ENCODE measurements around the gene OR7C2. TPM values are rescaled to one million over a fixed set of nuclear protein-coding genes. Genes with fewer than 3 reads are reported as not detected.

Gene OR7C2
- not detected for total RNA-seq

GRCh38 chr19:14941189-14941588 is at the start of gene OR7C2:
Gene OR7C2 (plus strand): TSS chr19:14941489. CDS start chr19:14941489, 0 bp downstream.
- TF ChIP-seq CTCF (IDR thresholded peaks at IDR 0.05) = no peak
- no peak for TF ChIP-seq POLR2A (IDR thresholded peaks at IDR 0.05)
- DNase-seq = no peak
- Histone ChIP-seq H3K27ac (no peak within 1 kb of the TSS), H3K4me1 (no peaks in the 10 kb centered on the region), H3K36me3 (no peaks in the 10 kb centered on the region), H3K4me3 (no peak within 1 kb of the TSS), H3K27me3 (peaks cover 0 to 7% (median 0%) of the 10 kb centered on the region in 4 donors), H3K9me3 (no peaks in the 10 kb centered on the region)
- intact Hi-C loops (cut with DNase I) = no loop called here
- 87 to 97% methylated on average over 6 of the region's 6 CpGs for WGBS, 2 donors

GRCh38 chr19:14901675-14902260 is 39.5 kb upstream of the OR7C2 start:
- DNase-seq = no peak
- intact Hi-C loops (cut with DNase I) = no loop called here
- H3K27ac ChIP-seq = no peak overlapping the region
- H3K4me3 ChIP-seq = no peak overlapping the region
- no peaks in the 10 kb centered on the region for H3K9me3 ChIP-seq
- peaks cover 0 to 30% (median 0%) of the 10 kb centered on the region in 4 donors for H3K27me3 ChIP-seq
- WGBS, 2 donors = 12 to 38% methylated on average over 2 of the region's 2 CpGs
- no peaks in the 10 kb centered on the region for H3K4me1 ChIP-seq
- H3K36me3 ChIP-seq = no peaks in the 10 kb centered on the region
- TF ChIP-seq CTCF (IDR thresholded peaks at IDR 0.05) (no peak), POLR2A (IDR thresholded peaks at IDR 0.05) (no peak)

- intact Hi-C loops (cut with DNase I) = no loop called here
- Histone ChIP-seq H3K9me3 (no peaks in the 10 kb centered on the region), H3K4me1 (no peaks in the 10 kb centered on the region), H3K27me3 (peaks cover 0 to 19% (median 0%) of the 10 kb centered on the region in 4 donors), H3K27ac (no peak overlapping the region), H3K36me3 (no peaks in the 10 kb centered on the region), H3K4me3 (no peak overlapping the region)
- no peak for DNase-seq
- TF ChIP-seq POLR2A (IDR thresholded peaks at IDR 0.05) = no peak
- TF ChIP-seq CTCF (IDR thresholded peaks at IDR 0.05) = no peak
- 63 to 77% methylated on average over 4 of the region's 4 CpGs for whole genome bisulfite sequencing, 2 donors
These were observed 34.6 kb upstream of the OR7C2 start for GRCh38 chr19:14906711-14907110.

GRCh38 chr19:14915116-14915515 is 26.2 kb upstream of the OR7C2 start:
- TF ChIP-seq POLR2A (IDR thresholded peaks at IDR 0.05) = no peak
- no peak for TF ChIP-seq CTCF (IDR thresholded peaks at IDR 0.05)
- 62 to 66% methylated on average over 5 to 6 of the region's 6 CpGs for WGBS, 2 donors
- H3K4me3 ChIP-seq = no peak overlapping the region

GRCh38 chr19:14916848-14917247 is 24.4 kb upstream of the OR7C2 start:
- no peak for DNase-seq
- H3K9me3 ChIP-seq = peaks cover 0 to 10% (median 0%) of the 10 kb centered on the region in 3 donors
- H3K4me1 ChIP-seq = no peaks in the 10 kb centered on the region
- 32 to 69% methylated on average over 3 to 5 of the region's 5 CpGs for WGBS, 2 donors
- no peaks in the 10 kb centered on the region for H3K36me3 ChIP-seq
- intact Hi-C loops (cut with DNase I) = no loop called here
- no peak overlapping the region for H3K4me3 ChIP-seq
- H3K27ac ChIP-seq = no peak overlapping the region
- no peak for TF ChIP-seq CTCF (IDR thresholded peaks at IDR 0.05)
- no peak for TF ChIP-seq POLR2A (IDR thresholded peaks at IDR 0.05)
- peaks cover 0 to 18% (median 0%) of the 10 kb centered on the region in 4 donors for H3K27me3 ChIP-seq

More at GRCh38 chr19:14915116-14915515, 26.2 kb upstream of the OR7C2 start:
- Histone ChIP-seq H3K4me1 (no peaks in the 10 kb centered on the region), H3K36me3 (no peaks in the 10 kb centered on the region), H3K27me3 (peaks cover 0 to 18% (median 0%) of the 10 kb centered on the region in 4 donors), H3K27ac (no peak overlapping the region), H3K9me3 (peaks cover 0 to 10% (median 0%) of the 10 kb centered on the region in 3 donors)
- no peak for DNase-seq
- intact Hi-C loops (cut with DNase I) = no loop called here
